GM21529 (cell line): Measurements from ENCODE around the gene PFDN4.

Experiments used
- ATAC-seq: cut with Tn5 transposase; IDR thresholded peaks from one replicate; pipeline ENCODE4 v1.9.1; 2021; ENCODE audit not compliant: unreplicated experiment

The PFDN4 gene

DNA sequence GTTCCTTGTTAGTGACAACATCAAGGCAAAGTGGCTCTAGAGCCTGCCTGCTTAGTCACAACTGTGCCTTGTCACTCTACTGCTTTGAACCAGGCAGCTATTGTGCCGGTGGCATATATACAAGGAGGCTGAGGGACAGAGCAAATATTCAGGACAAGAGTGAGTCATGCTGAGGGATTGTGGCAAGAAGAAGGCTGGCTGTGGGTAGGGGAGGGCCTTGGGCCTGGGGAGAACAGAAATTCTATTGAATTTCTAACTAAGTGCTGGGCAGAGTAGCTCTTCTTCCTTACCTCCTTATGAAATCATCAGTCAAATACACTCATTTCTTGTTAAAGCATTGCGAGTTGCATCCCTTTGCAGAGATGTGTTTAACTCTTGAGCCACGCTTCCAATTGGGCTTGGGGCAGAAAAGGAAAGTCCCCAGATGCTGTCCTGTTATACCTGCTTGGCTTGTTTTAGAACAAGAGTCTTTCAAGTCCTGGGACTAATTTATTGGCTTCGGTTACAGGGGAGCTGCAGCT, 59.7 kb downstream of the PFDN4 start:
- no peak for ATAC-seq

DNA sequence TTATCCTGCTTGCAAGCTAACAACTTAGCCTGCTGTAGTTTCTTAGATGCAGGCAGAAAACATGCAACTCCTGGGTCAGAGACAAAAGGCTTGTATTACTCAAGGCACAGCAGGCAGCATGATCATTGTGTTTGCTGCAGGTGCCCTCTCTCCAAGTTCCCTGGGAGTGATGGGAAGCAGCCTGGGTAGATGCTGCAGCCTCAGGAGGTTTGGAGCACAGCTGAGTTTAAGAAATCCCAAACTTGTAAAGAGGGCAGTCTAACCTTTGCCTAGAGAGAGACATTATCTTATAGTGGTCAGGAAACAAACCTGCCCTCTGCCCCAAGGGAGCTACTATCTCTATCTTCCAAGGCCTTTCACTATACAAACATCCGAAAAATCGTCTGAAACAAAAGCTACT, 61.1 kb downstream of the PFDN4 start:
- ATAC-seq, result no peak
